K562 treated with DMSO at 1 percent for 12 hours (cell line): Measurements from ENCODE around the gene GSTA1. TPM values are rescaled to one million over a fixed set of nuclear protein-coding genes. Genes with fewer than 3 reads are reported as not detected.

Source experiments
- total RNA-seq: library from RNA; unstranded; fragments of 300-600 nt; gene quantifications from 2 replicates; pipeline ENCODE4 v1.2.3, GENCODE V29; 2022; ENCODE audit not compliant: insufficient read depth

Gene GSTA1
- not detected in 2 replicates for total RNA-seq

GRCh38 chr6:52803668-52804255, at the start of gene GSTA1:
GSTA1 (minus strand) TSS chr6:52803816; CDS start chr6:52799267, 4,549 bp downstream.

GRCh38 chr6:52840763-52841585, 37.4 kb upstream of the GSTA1 start, which contains the start of gene GSTA5:
GSTA5 (minus strand) TSS chr6:52840813.

GRCh38 chr6:52763322-52763916, 40.2 kb downstream of the GSTA1 start, which contains the start of gene GSTA2:
GSTA2 (minus strand) TSS chr6:52763475; CDS start chr6:52757947, 5,528 bp downstream.

Other genes with a start within 250 kb of the GSTA1 start
- gene TRAM2, start 226.8 kb downstream of the GSTA1 start, total RNA-seq, result 3.8 and 15.8 TPM in 2 replicates
- 11.3 and 15.1 TPM in 2 replicates for gene TMEM14A, start 132.7 kb downstream of the GSTA1 start, total RNA-seq
- not detected in 2 replicates for gene GSTA2, start 40.3 kb downstream of the GSTA1 start, total RNA-seq
- gene GSTA5, start 37.0 kb upstream of the GSTA1 start, total RNA-seq, result not detected in 2 replicates
- gene GSTA3, start 105.9 kb upstream of the GSTA1 start, total RNA-seq, result not detected in 2 replicates
- 1.5 and 4.3 TPM in 2 replicates for gene GSTA4, start 191.5 kb upstream of the GSTA1 start, total RNA-seq